PC-3 (cell line): ENCODE data around the gene SLC38A10.

Experiments used
- CTCF ChIP-seq: fragments of 300-600 bp; sonication (generic); conservative IDR thresholded peaks from 2 replicates; pipeline ENCODE4 v1.5.1; 2017; ENCODE audit warnings: antibody characterized with exemption, low read depth, mild to moderate bottlenecking, low read length
- EZH2 ChIP-seq: fragments of 300-600 bp; sonication (generic); IDR thresholded peaks from one replicate; pipeline ENCODE4 v1.6.1; 2017; ENCODE audit warnings: antibody characterized with exemption, mild to moderate bottlenecking, low read length; ENCODE audit not compliant: unreplicated experiment
- EZH2phosphoT487 ChIP-seq: fragments of 300-600 bp; sonication (generic); IDR thresholded peaks from 2 replicates; pipeline ENCODE4 v1.6.1; 2018; ENCODE audit warnings: mild to moderate bottlenecking, antibody characterized with exemption, low read length, borderline replicate concordance

GRCh38 chr17:81278831-81279230 lies 16.3 kb downstream of the SLC38A10 start:
- no peak for TF ChIP-seq CTCF
- TF ChIP-seq EZH2, result no peak
- TF ChIP-seq EZH2phosphoT487, result no peak
